ENCODE results near the gene RPL11. TPM values are rescaled to one million over a fixed set of nuclear protein-coding genes. Genes with fewer than 3 reads are reported as not detected.

Gene RPL11
- total RNA-seq, 1 donor from 2014 or later: 1,407 TPM

DNA sequence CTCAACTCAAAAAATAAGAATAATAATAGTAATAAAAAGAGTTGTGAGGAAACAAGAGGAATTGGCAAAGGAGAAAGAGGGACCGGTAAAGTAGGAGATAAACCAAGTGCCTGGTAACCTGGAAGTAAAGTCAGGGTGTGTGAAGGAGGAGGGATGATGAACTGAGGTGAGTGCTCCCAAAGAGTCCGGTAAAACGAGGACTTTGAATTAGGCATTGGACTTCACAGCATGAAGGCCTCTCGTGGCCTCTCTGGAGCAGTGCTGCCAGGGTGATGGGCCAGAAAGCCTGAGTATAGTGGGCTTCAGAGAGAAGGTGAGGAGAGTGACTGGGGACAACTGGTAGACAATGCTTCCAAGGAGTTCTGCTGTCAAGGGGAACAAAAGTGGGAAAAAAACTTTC lies 17.6 kb downstream of the RPL11 start:
- no peak for DNase-seq (ENCODE audit: low read depth)
- TF ChIP-seq, protein P1, sequence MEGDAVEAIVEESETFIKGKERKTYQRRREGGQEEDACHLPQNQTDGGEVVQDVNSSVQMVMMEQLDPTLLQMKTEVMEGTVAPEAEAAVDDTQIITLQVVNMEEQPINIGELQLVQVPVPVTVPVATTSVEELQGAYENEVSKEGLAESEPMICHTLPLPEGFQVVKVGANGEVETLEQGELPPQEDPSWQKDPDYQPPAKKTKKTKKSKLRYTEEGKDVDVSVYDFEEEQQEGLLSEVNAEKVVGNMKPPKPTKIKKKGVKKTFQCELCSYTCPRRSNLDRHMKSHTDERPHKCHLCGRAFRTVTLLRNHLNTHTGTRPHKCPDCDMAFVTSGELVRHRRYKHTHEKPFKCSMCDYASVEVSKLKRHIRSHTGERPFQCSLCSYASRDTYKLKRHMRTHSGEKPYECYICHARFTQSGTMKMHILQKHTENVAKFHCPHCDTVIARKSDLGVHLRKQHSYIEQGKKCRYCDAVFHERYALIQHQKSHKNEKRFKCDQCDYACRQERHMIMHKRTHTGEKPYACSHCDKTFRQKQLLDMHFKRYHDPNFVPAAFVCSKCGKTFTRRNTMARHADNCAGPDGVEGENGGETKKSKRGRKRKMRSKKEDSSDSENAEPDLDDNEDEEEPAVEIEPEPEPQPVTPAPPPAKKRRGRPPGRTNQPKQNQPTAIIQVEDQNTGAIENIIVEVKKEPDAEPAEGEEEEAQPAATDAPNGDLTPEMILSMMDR (conservative IDR thresholded peaks at IDR 0.05; ENCODE audit: low read depth, low read length): no peak
- H3K4me3 ChIP-seq (ENCODE audit: low read depth, low read length): no peak overlapping the region

DNA sequence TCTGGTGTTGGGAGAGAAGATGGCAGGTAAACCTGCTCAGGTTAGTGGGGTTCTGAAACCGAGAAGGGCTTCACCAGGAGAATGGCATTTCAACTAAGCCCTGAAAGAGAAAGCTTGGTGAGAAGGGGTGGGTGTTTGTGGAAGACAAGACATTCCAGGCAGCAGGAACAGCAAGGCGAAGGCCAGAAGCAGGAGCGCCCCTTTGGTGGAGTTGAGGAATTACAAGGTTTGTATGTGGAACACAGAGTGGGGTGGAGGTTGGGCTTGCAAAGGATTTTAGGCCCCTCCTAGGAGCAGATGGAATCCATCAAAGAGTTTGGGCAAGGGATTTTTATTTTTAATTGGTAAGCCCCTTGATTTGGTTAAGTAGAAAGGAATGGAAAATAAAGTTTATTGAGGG lies 26.9 kb downstream of the RPL11 start:
- no peak overlapping the region for H3K4me3 ChIP-seq (ENCODE audit: low read depth, low read length)
- TF ChIP-seq, protein P1 (conservative IDR thresholded peaks at IDR 0.05; ENCODE audit: low read depth, low read length): peak; percentile 64
- DNase-seq (ENCODE audit: low read depth): no peak

DNA sequence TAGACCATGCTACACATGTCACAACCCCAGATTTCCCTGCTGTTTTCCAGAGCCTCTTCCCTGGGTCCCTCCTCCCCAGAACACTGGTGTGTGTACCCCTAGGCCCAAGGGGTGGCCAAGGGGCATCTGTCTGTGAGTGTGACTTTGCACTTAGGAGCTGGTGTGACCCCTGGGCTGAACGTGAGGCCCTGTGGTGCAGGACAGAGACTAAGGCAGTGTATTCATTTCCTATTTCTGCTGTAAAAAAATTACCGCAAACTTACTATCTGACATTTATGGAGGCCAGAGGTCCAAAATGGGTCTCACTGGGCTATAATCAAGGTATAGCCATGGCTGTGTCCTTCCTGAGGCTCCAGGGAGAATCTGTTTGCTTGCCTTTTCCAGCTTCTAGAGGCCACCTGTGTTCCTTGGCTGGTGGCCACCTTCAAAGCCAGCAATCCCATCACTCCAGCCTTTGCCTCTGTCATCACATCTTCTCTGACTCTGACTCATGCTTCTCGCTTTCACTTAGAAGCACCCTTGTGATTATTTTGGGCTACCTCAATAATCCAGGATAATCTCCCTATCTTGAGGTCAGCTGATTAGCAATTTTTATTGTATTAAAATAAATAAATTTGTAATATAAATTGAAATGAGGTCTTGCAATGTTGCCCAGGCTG lies 27.7 kb downstream of the RPL11 start:
- TF ChIP-seq, protein P1 (conservative IDR thresholded peaks at IDR 0.05; ENCODE audit: low read depth, low read length): no peak
- no peak overlapping the region for H3K4me3 ChIP-seq (ENCODE audit: low read depth, low read length)
- no peak for DNase-seq (ENCODE audit: low read depth)

DNA sequence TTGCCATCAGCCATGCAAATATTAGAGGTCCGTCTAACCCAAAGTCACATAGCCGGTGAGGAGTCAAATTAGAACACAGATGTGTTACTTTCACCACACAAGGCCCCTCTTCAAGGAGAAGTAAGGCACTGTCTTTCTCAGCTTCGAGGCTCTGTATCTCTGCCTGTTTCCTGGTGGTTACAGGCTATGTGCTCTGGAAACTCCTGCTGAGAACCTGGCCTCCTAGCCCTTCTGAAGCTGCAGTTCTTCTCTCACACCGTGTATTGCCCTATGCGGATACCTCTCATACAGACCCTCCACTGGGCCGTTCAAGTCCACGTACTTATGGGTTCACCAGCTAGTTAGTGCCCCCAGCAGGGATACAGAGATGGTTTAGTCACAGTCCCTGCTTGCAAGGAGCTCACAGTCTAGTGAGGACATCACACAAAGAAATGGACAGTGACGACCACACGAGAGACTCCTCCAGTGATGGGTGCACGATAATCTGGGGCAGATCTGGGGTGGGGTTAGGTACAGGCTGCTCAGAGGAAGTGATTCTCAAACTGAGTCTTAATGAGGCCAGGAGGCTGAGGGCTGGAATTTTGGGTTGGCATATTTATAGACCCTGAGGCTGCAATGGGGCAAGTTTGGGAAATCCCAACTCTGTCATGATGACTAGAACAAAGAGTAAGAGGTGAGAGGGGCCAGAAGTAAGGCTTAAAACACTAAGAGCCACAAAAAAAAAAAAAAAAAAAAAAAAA lies 28.8 kb downstream of the RPL11 start:
- TF ChIP-seq, protein P1 (conservative IDR thresholded peaks at IDR 0.05; ENCODE audit: low read depth, low read length): no peak
- no peak for DNase-seq (ENCODE audit: low read depth)
- no peak overlapping the region for H3K4me3 ChIP-seq (ENCODE audit: low read depth, low read length)

DNA sequence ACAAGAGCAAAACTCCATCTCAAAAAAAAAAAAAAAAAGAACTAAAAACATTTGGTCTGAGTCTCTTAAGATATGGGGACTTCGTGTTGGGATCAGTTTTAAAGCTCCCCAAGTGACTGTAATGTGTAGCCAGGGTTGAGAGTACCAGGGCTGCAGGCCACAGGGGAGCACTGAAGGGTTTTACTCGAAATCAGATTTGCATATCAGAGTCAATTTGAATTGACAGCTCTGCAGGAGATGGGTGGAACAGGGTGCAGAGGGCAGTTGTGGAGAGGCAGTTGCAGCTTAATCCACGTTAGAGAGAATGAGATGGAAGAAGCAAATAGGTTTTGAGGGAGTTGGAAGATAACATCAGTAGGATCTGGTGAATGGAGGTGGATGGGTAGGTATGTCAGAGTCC lies 31.0 kb downstream of the RPL11 start:
- H3K4me3 ChIP-seq (ENCODE audit: low read depth, low read length): no peak overlapping the region
- DNase-seq (ENCODE audit: low read depth): no peak
- TF ChIP-seq, protein P1 (conservative IDR thresholded peaks at IDR 0.05; ENCODE audit: low read depth, low read length): no peak

DNA sequence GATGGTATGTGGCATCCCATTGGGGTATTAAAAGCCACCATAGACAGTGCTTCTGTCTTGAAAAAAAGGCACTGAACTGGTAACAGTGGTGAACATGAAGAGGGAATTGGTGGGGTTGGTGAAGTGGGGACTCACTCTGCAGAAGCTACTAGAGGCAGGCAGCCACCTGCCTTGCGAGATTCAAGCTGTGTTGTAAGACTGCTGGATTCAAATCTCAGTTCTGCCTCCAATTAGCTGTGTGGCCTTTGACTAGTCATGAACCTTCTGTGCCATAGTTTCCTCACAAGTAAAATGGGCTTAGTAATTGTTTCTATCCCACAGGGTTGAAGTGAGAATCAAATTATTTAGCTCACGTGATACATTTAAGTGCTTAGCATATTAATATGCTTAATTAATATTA lies 35.1 kb downstream of the RPL11 start:
- no peak overlapping the region for H3K4me3 ChIP-seq (ENCODE audit: low read depth, low read length)
- no peak for DNase-seq (ENCODE audit: low read depth)
- TF ChIP-seq, protein P1 (conservative IDR thresholded peaks at IDR 0.05; ENCODE audit: low read depth, low read length): no peak
